Keratinocyte (primary cell): ENCODE data around the gene POLH. TPM values are rescaled to one million over a fixed set of nuclear protein-coding genes. Genes with fewer than 3 reads are reported as not detected.
"Not testable (repeated sequence)": the region's sequence is repeated elsewhere in the genome, so short reads cannot be mapped to it uniquely, and the experiment has no call there.

Source experiments
- DNase-seq: peaks from one replicate; pipeline ENCODE4 v3.0.0-alpha.2; 2011; ENCODE audit warnings: low read depth, missing footprints, low spot score
- FAIRE-seq: peaks from 2 replicates; lab custom pipeline; 2011; peaks lifted over from hg19 to GRCh38; lab: Jason Lieb, UNC
- H2AFZ ChIP-seq: 2 replicates; pipeline ENCODE4 v1.6.0; 2012; ENCODE audit warnings: low read length, control low read depth, inconsistent platforms; ENCODE audit not compliant: control insufficient read depth
- H3K27ac ChIP-seq: 2 replicates; pipeline ENCODE4 v1.5.1; 2011; ENCODE audit warnings: low read length; ENCODE audit not compliant: control insufficient read depth, insufficient read depth
- H3K27me3 ChIP-seq: 3 replicates; pipeline ENCODE4 v1.6.0; 2011; ENCODE audit warnings: low read length; ENCODE audit not compliant: control insufficient read depth, insufficient read depth; ENCODE audit errors: extremely low read depth
- H3K36me3 ChIP-seq, 2 experiments: 2 replicates in 1 of 2; 3 replicates in 1 of 2; pipeline ENCODE4 v1.5.1; 2011; ENCODE audit warnings: low read length in 2 of 2, mild to moderate bottlenecking in 1 of 2; ENCODE audit not compliant: control insufficient read depth in 2 of 2, insufficient read depth in 2 of 2; ENCODE audit errors: extremely low read depth in 1 of 2
- H3K4me1 ChIP-seq: 3 replicates; pipeline ENCODE4 v1.5.1; 2011; ENCODE audit warnings: low read length; ENCODE audit not compliant: control insufficient read depth, insufficient read depth; ENCODE audit errors: extremely low read depth
- H3K4me2 ChIP-seq: 3 replicates; pipeline ENCODE4 v1.6.0; 2011; ENCODE audit warnings: low read depth, low read length; ENCODE audit not compliant: control insufficient read depth, insufficient read depth; ENCODE audit errors: extremely low read depth
- H3K4me3 ChIP-seq, 3 experiments: fragments of 200-600 bp in 1 of 3; sonication (generic) in 1 of 3; 2 replicates in 2 of 3; 3 replicates in 1 of 3; pipeline ENCODE4 v1.5.1; 2011 to 2016; ENCODE audit warnings: low read length in 3 of 3, mild to moderate bottlenecking in 3 of 3, control low read depth in 2 of 3, inconsistent platforms in 1 of 3, low read depth in 1 of 3, mixed read lengths in 1 of 3, mixed run types in 1 of 3, moderate library complexity in 1 of 3; ENCODE audit not compliant: control insufficient read depth in 2 of 3, insufficient read depth in 2 of 3; ENCODE audit errors: extremely low read depth in 1 of 3
- H3K79me2 ChIP-seq: 2 replicates; pipeline ENCODE4 v1.6.0; 2012; ENCODE audit warnings: low read length; ENCODE audit not compliant: control insufficient read depth, insufficient read depth
- H3K9ac ChIP-seq: 3 replicates; pipeline ENCODE4 v1.6.0; 2011; ENCODE audit warnings: low read length; ENCODE audit not compliant: control insufficient read depth, insufficient read depth; ENCODE audit errors: extremely low read depth
- H3K9me1 ChIP-seq: 3 replicates; pipeline ENCODE4 v1.6.0; 2011; ENCODE audit warnings: low read length; ENCODE audit not compliant: control insufficient read depth, insufficient read depth; ENCODE audit errors: extremely low read depth
- H3K9me3 ChIP-seq: 2 replicates; pipeline ENCODE4 v1.5.1; 2012; ENCODE audit warnings: low read depth, low read length; ENCODE audit not compliant: control insufficient read depth
- H4K20me1 ChIP-seq: 3 replicates; pipeline ENCODE4 v1.6.0; 2011; ENCODE audit warnings: low read length; ENCODE audit not compliant: control insufficient read depth, insufficient read depth; ENCODE audit errors: extremely low read depth
- CTCF ChIP-seq, 3 experiments: IDR thresholded peaks in 1 of 3; conservative IDR thresholded peaks in 1 of 3; optimal IDR thresholded peaks in 1 of 3; 2 replicates in 2 of 3; 3 replicates in 1 of 3; pipeline versions ENCODE3 to v1.5.1; 2011; ENCODE audit warnings: low read length in 3 of 3, mild to moderate bottlenecking in 3 of 3, moderate library complexity in 2 of 3, control low read depth in 1 of 3, inconsistent platforms in 1 of 3; ENCODE audit not compliant: insufficient read depth in 2 of 3; ENCODE audit errors: extremely low read depth in 1 of 3
- EZH2 ChIP-seq: IDR thresholded peaks from one replicate; pipeline ENCODE4 v1.6.1; 2012; ENCODE audit warnings: inconsistent platforms, mild to moderate bottlenecking, low read length, moderate library complexity
- dilution Hi-C: fragments of 300-500 bp; cut with MboI; formaldehyde crosslinking; loops from one replicate; pipeline ENCODE4 v1.7.0; 2020; ENCODE audit warnings: low sequenced_read_pairs; ENCODE audit not compliant: extremely low pct_ligation_motif_present
- polyA plus RNA-seq, 5 experiments: library from polyadenylated mRNA; depleted of rRNA in 3 of 5; stranded (reverse) in 3 of 5; stranded (forward) in 1 of 5; unstranded in 1 of 5; fragments of >200 nt; gene quantifications; 1 replicate in 1 of 5; 2 replicates in 3 of 5; 3 replicates in 1 of 5; pipeline versions ENCODE4 v1.2.1 to v1.2.3, GENCODE V29; 2011 to 2012; ENCODE audit warnings: missing spikeins in 2 of 5, low read depth in 1 of 5, low replicate concordance in 1 of 5

Gene POLH
- polyA plus RNA-seq, 1 donor (not counting 4 experiments of a cell fraction or from before 2014, with no cell fraction given) = 29.9 TPM

GRCh38 chr6:43629505-43630300 is 53.7 kb downstream of the POLH start:
- Histone ChIP-seq H3K27me3 (no peaks in the 10 kb centered on the region), H3K4me2 (peak overlapping the region; percentile 81), H3K9me3 (no peaks in the 10 kb centered on the region), H3K27ac (peak overlapping the region; percentile 93), H3K79me2 (peaks cover 20% of the 10 kb centered on the region), H3K36me3 (peaks cover 13 to 15% of the 10 kb centered on the region in 2 experiments), H3K9me1 (peaks cover 2% of the 10 kb centered on the region), H3K4me3 (peak overlapping the region; percentile 61 to 68 (median 66)), H3K4me1 (peaks cover 25% of the 10 kb centered on the region), H3K9ac (peak overlapping the region; percentile 88), H4K20me1 (peaks cover 1% of the 10 kb centered on the region), H2AFZ (peak overlapping the region; percentile 79)
- dilution Hi-C loops = no loop called here
- TF ChIP-seq EZH2 (no peak), CTCF (optimal IDR thresholded peaks at IDR 0.05 in 1 of 3, IDR thresholded peaks at IDR 0.05 in 1 of 3, conservative IDR thresholded peaks at IDR 0.05 in 1 of 3; ENCODE audit: extremely low read depth in 1 of 3, insufficient read depth in 2 of 3, low read length in 3 of 3) (no peak)
- DNase-seq = peak; percentile 75
- peak; percentile 60 for FAIRE-seq

GRCh38 chr6:43630980-43631619 is 55.1 kb downstream of the POLH start:
- Histone ChIP-seq H4K20me1 (no peaks in the 10 kb centered on the region), H3K4me1 (peaks cover 30% of the 10 kb centered on the region), H3K9ac (no peak overlapping the region), H3K9me3 (no peaks in the 10 kb centered on the region), H3K79me2 (peaks cover 25% of the 10 kb centered on the region), H3K4me3 (no peak overlapping the region), H3K27me3 (no peaks in the 10 kb centered on the region), H2AFZ (no peak overlapping the region), H3K27ac (no peak overlapping the region), H3K4me2 (no peak overlapping the region), H3K36me3 (peaks cover 3 to 7% of the 10 kb centered on the region in 2 experiments), H3K9me1 (peaks cover 2% of the 10 kb centered on the region)
- TF ChIP-seq CTCF (optimal IDR thresholded peaks at IDR 0.05 in 1 of 3, IDR thresholded peaks at IDR 0.05 in 1 of 3, conservative IDR thresholded peaks at IDR 0.05 in 1 of 3; ENCODE audit: extremely low read depth in 1 of 3, insufficient read depth in 2 of 3, low read length in 3 of 3) (no peak), EZH2 (no peak)
- FAIRE-seq (no peak), DNase-seq (no peak)
- dilution Hi-C loops = no loop called here

GRCh38 chr6:43633002-43633401 is 57.0 kb downstream of the POLH start:
- H3K4me2 ChIP-seq, H3K36me3 ChIP-seq, dilution Hi-C loops, H3K4me3 ChIP-seq, H3K9ac ChIP-seq, H3K9me1 ChIP-seq, H3K9me3 ChIP-seq, H4K20me1 ChIP-seq, DNase-seq, H3K27me3 ChIP-seq, FAIRE-seq, H2AFZ ChIP-seq, H3K27ac ChIP-seq: not testable (repeated sequence)
- peaks cover 28% of the 10 kb centered on the region for H3K79me2 ChIP-seq
- peaks cover 25% of the 10 kb centered on the region for H3K4me1 ChIP-seq
